Measurements from ENCODE around the gene SNORC.

- TF ChIP-seq POLR2A (IDR thresholded peaks at IDR 0.05) = no peak
- TF ChIP-seq CTCF (IDR thresholded peaks at IDR 0.05) = no peak
These were observed 31.9 kb downstream of the SNORC start for GRCh38 chr2:232901736-232902578.

Measured in tibial nerve (tissue), 3 donors.